Measurements from ENCODE around the gene MRPL42.

MRPL42 gene

DNA sequence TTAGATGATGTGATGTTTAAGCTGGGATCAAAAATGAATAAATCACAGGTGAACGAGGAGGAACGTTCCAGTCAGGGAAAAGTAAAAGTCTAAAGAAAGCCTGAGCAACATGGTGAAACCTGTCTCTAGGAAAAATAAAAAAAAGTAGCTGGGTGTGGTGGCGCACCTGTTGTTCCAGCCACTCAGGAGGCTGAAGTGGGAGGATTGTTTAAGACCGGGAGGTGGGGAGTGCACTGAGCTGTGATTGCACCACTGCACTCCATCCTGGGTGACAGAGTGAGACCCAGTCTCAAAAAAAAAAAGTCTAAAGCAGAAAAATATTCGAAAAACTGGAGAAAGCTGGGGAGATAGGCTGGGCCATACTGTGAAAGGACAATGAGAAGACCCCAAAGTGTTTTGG is 66.0 kb downstream of the MRPL42 start:
- Histone ChIP-seq H3K27ac (ENCODE audit: low read length) (no peak overlapping the region), H3K27me3 (ENCODE audit: low read depth, low read length) (no peaks in the 10 kb centered on the region), H3K36me3 (ENCODE audit: control insufficient read depth in 1 of 2, insufficient read depth in 2 of 2, low read length in 2 of 2) (no peaks in the 10 kb centered on the region), H3K9me3 (ENCODE audit: control insufficient read depth in 1 of 2, low read length in 2 of 2) (no peaks in the 10 kb centered on the region), H3K4me1 (ENCODE audit: control insufficient read depth in 1 of 2, insufficient read depth in 2 of 2, low read length in 2 of 2) (no peaks in the 10 kb centered on the region), H3K4me3 (ENCODE audit: low read depth in 1 of 2, low read length in 2 of 2) (no peak overlapping the region)

DNA sequence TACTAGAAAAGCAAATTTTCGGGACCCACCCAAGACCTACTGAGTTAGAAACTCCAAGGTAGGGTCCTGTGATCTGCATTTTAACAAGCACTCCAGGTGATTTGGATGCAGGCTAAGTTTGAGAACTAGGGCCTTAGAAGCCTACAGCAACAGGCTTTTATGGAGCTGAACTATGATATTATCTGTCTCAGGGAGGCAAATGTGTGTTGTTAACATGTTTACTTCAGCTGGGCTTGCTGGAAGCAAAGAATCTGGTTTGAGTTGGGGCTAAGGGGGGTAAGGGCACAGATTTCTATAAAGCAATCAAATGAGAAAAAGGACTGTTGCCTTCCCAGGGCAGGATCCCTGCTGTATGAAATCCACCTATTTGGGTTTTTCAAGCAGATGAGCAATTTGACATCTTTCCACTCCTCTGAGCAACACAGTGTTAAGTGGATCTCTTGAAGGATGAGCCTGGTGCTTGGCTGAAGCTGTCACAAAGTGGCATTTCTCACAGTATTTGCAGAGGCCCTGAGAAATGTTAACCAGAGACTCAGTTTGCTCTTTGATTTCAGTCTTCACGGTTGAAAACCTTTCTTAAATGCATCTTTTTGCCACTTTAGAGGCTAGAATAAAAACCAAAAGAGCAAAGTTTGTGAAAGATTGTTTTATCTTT is 68.9 kb downstream of the MRPL42 start:
- H3K36me3 ChIP-seq (ENCODE audit: control insufficient read depth in 1 of 2, insufficient read depth in 2 of 2, low read length in 2 of 2) = no peaks in the 10 kb centered on the region
- H3K4me1 ChIP-seq (ENCODE audit: control insufficient read depth in 1 of 2, insufficient read depth in 2 of 2, low read length in 2 of 2) = no peaks in the 10 kb centered on the region
- H3K27me3 ChIP-seq (ENCODE audit: low read depth, low read length) = no peaks in the 10 kb centered on the region
- H3K4me3 ChIP-seq (ENCODE audit: low read depth in 1 of 2, low read length in 2 of 2) = no peak overlapping the region
- H3K9me3 ChIP-seq (ENCODE audit: control insufficient read depth in 1 of 2, low read length in 2 of 2) = no peaks in the 10 kb centered on the region
- no peak overlapping the region for H3K27ac ChIP-seq (ENCODE audit: low read length)

DNA sequence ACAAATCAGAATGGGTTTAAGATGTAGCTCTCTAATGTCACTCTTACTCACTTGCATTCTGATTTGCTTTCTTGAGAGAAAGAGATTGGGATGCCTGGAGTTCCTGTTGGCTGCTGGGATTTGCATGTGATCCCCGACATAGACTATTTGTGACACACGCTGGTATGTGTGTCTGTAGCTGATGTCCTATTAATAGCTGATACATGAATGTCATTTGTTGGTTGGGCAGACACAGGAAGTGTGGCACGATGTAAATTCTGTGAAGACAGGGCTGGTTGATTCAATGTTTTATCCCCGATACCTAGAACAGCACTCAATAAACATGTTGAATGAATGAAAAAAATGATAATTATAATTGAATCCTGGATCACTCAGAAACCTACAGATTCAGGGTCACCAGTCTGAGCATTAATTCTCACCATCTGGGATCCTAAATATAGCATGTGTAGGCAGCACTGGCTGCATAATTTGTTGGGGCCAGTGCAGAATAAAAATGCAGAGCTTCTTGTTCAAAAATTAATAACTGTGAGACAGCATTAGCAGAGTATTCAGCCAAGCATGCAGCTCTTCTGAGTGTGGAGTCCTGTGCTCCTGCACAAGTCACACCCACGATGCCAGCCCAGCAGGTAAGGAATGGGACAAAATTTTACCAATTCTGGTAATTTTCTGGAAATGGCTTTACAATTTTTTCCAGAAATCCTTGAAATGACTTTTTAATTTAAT is 69.6 kb downstream of the MRPL42 start:
- no peaks in the 10 kb centered on the region for H3K9me3 ChIP-seq (ENCODE audit: control insufficient read depth in 1 of 2, low read length in 2 of 2)
- H3K27ac ChIP-seq (ENCODE audit: low read length) = no peak overlapping the region
- no peaks in the 10 kb centered on the region for H3K36me3 ChIP-seq (ENCODE audit: control insufficient read depth in 1 of 2, insufficient read depth in 2 of 2, low read length in 2 of 2)
- H3K27me3 ChIP-seq (ENCODE audit: low read depth, low read length) = no peaks in the 10 kb centered on the region
- no peak overlapping the region for H3K4me3 ChIP-seq (ENCODE audit: low read depth in 1 of 2, low read length in 2 of 2)
- no peaks in the 10 kb centered on the region for H3K4me1 ChIP-seq (ENCODE audit: control insufficient read depth in 1 of 2, insufficient read depth in 2 of 2, low read length in 2 of 2)

DNA sequence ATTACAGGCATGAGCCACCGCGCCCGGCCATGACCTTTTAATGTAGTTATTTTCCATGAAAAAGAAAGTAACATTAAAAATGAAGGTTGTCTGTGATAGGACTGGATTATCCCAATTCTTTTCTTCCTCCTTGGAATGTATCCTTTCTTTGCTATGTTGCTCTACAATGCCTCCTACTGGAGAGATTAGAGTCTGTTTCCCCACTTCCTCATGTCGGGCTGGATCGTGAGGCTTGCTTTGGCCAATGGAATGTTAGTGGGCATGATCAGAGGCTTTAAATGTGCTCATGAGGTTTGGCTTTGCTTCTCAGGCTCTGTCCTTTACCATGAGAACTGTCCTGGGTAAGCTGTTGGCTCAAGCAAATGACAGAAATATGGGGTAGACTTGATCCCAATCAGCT is 70.5 kb downstream of the MRPL42 start:
- no peak overlapping the region for H3K4me3 ChIP-seq (ENCODE audit: low read depth in 1 of 2, low read length in 2 of 2)
- H3K4me1 ChIP-seq (ENCODE audit: control insufficient read depth in 1 of 2, insufficient read depth in 2 of 2, low read length in 2 of 2) = no peaks in the 10 kb centered on the region
- H3K27ac ChIP-seq (ENCODE audit: low read length) = no peak overlapping the region
- H3K27me3 ChIP-seq (ENCODE audit: low read depth, low read length) = no peaks in the 10 kb centered on the region
- no peaks in the 10 kb centered on the region for H3K9me3 ChIP-seq (ENCODE audit: control insufficient read depth in 1 of 2, low read length in 2 of 2)
- H3K36me3 ChIP-seq (ENCODE audit: control insufficient read depth in 1 of 2, insufficient read depth in 2 of 2, low read length in 2 of 2) = no peaks in the 10 kb centered on the region

DNA sequence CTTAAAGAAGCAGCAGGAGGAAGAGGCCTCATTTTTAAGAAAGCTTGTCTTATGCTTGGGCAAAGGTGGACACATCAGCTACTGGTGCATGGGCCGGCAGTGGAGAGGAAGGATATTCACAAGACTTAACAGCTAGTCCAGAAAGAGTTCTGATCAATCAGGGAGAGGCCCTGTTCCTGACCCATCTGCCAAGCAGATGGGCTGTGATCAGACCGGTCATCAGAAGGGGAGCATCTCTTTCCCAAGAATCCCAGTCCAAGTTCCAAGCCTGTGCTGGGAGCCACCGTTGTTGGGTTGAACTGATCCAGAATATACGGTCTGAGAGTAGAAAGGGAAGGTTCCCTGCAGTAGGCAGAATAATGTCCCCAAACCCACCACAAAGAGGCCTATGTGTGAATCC is 72.5 kb downstream of the MRPL42 start:
- no peak overlapping the region for H3K27ac ChIP-seq (ENCODE audit: low read length)
- no peaks in the 10 kb centered on the region for H3K27me3 ChIP-seq (ENCODE audit: low read depth, low read length)
- H3K4me1 ChIP-seq (ENCODE audit: control insufficient read depth in 1 of 2, insufficient read depth in 2 of 2, low read length in 2 of 2) = no peaks in the 10 kb centered on the region
- H3K9me3 ChIP-seq (ENCODE audit: control insufficient read depth in 1 of 2, low read length in 2 of 2) = no peaks in the 10 kb centered on the region
- H3K36me3 ChIP-seq (ENCODE audit: control insufficient read depth in 1 of 2, insufficient read depth in 2 of 2, low read length in 2 of 2) = peaks cover 0 to 1% of the 10 kb centered on the region in 2 donors
- no peak overlapping the region for H3K4me3 ChIP-seq (ENCODE audit: low read depth in 1 of 2, low read length in 2 of 2)

- Histone ChIP-seq H3K36me3 (ENCODE audit: control insufficient read depth in 1 of 2, insufficient read depth in 2 of 2, low read length in 2 of 2) (peaks cover 0 to 5% of the 10 kb centered on the region in 2 donors), H3K9me3 (ENCODE audit: control insufficient read depth in 1 of 2, low read length in 2 of 2) (no peaks in the 10 kb centered on the region), H3K27me3 (ENCODE audit: low read depth, low read length) (no peaks in the 10 kb centered on the region), H3K4me3 (ENCODE audit: low read depth in 1 of 2, low read length in 2 of 2) (no peak overlapping the region), H3K27ac (ENCODE audit: low read length) (no peak overlapping the region), H3K4me1 (ENCODE audit: control insufficient read depth in 1 of 2, insufficient read depth in 2 of 2, low read length in 2 of 2) (no peaks in the 10 kb centered on the region)
Observed at GRCh38 chr12:93540466-93540865, 73.2 kb downstream of the MRPL42 start.

DNA sequence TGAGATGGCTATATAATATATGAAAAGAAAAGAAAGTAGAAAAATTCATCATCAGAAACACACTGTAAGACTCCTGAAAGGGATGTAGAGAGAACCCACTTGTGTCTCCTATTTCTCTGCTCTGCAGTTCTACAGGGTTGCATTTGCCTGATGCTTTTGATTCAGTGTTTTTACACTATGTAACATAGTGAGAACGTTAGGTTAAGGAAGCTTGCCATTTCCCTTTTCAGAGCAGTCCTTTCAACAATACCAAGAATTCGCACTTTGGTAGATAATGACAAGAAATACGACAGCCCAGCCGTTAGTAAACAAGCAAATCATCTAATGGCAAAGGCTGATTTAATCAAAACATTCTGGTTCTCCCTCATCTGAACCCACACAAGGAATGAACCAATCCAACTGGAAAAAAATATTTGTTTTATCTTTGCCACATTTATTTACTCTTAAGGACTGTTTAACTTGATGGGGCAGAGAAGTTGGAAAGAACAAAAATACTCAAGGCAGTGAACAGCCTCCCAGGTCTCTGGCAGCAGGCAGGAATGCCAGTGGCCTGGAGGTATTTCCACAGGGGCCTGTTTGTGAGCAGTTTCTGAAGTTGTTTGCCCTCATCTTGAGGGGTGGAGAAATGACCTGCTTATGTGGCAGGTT is 74.4 kb downstream of the MRPL42 start:
- no peaks in the 10 kb centered on the region for H3K4me1 ChIP-seq (ENCODE audit: control insufficient read depth in 1 of 2, insufficient read depth in 2 of 2, low read length in 2 of 2)
- peaks cover 0 to 5% of the 10 kb centered on the region in 2 donors for H3K36me3 ChIP-seq (ENCODE audit: control insufficient read depth in 1 of 2, insufficient read depth in 2 of 2, low read length in 2 of 2)
- no peaks in the 10 kb centered on the region for H3K9me3 ChIP-seq (ENCODE audit: control insufficient read depth in 1 of 2, low read length in 2 of 2)
- H3K4me3 ChIP-seq (ENCODE audit: low read depth in 1 of 2, low read length in 2 of 2) = no peak overlapping the region
- no peaks in the 10 kb centered on the region for H3K27me3 ChIP-seq (ENCODE audit: low read depth, low read length)
- H3K27ac ChIP-seq (ENCODE audit: low read length) = no peak overlapping the region

- Histone ChIP-seq H3K36me3 (ENCODE audit: control insufficient read depth in 1 of 2, insufficient read depth in 2 of 2, low read length in 2 of 2) (peaks cover 0 to 5% of the 10 kb centered on the region in 2 donors), H3K9me3 (ENCODE audit: control insufficient read depth in 1 of 2, low read length in 2 of 2) (no peaks in the 10 kb centered on the region), H3K27me3 (ENCODE audit: low read depth, low read length) (no peaks in the 10 kb centered on the region), H3K4me3 (ENCODE audit: low read depth in 1 of 2, low read length in 2 of 2) (no peak overlapping the region), H3K27ac (ENCODE audit: low read length) (no peak overlapping the region), H3K4me1 (ENCODE audit: control insufficient read depth in 1 of 2, insufficient read depth in 2 of 2, low read length in 2 of 2) (no peaks in the 10 kb centered on the region)
Observed at GRCh38 chr12:93547778-93548177, 80.5 kb downstream of the MRPL42 start.

- Histone ChIP-seq H3K27me3 (ENCODE audit: low read depth, low read length) (no peaks in the 10 kb centered on the region), H3K4me1 (ENCODE audit: control insufficient read depth in 1 of 2, insufficient read depth in 2 of 2, low read length in 2 of 2) (no peaks in the 10 kb centered on the region), H3K36me3 (ENCODE audit: control insufficient read depth in 1 of 2, insufficient read depth in 2 of 2, low read length in 2 of 2) (peaks cover 0 to 5% of the 10 kb centered on the region in 2 donors), H3K4me3 (ENCODE audit: low read depth in 1 of 2, low read length in 2 of 2) (no peak overlapping the region), H3K9me3 (ENCODE audit: control insufficient read depth in 1 of 2, low read length in 2 of 2) (no peaks in the 10 kb centered on the region), H3K27ac (ENCODE audit: low read length) (no peak overlapping the region)
Observed at GRCh38 chr12:93549174-93549573, 81.9 kb downstream of the MRPL42 start.

DNA sequence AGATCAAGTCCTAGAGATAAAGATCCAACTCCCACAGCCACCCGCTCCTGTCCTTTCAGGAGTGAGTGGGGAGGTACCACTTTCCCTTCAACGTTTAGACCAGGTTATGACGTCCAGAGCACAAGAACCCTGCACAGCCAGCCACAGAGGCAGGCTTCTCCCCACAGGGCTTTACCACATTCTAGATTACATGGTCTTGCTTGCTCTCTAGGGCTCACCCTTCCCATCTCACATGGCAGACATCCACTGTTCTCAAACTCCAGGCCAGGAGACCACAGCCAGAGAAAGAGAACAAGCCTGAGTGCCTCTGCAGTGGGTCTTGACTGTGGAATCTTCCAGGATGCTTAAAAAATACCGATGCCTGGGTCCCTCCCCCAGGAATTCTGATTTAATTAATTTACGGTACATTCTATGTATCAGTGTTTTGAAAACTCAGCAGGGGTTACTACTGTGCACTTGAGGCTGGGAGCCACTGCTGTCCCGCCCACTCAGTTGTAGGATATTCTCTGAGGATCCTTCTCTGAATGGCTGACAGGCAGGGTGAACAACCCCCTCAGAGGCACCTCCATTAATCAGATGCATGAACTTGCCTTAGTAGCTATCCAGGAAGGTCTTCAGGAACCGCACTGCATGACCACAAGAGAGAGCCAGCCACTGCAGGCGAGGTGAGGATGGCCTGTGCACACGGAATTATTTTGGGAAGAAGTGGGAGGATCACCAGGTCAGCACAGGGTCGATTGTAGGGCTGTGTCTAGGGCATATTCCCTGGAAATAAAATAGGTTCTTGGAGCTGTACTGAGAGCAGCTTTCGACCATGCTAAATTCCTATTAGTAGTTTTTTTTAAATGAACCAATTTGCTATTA is 83.7 kb downstream of the MRPL42 start:
- H3K36me3 ChIP-seq (ENCODE audit: control insufficient read depth in 1 of 2, insufficient read depth in 2 of 2, low read length in 2 of 2) = no peaks in the 10 kb centered on the region
- no peaks in the 10 kb centered on the region for H3K9me3 ChIP-seq (ENCODE audit: control insufficient read depth in 1 of 2, low read length in 2 of 2)
- no peak overlapping the region for H3K4me3 ChIP-seq (ENCODE audit: low read depth in 1 of 2, low read length in 2 of 2)
- H3K4me1 ChIP-seq (ENCODE audit: control insufficient read depth in 1 of 2, insufficient read depth in 2 of 2, low read length in 2 of 2) = no peaks in the 10 kb centered on the region
- no peaks in the 10 kb centered on the region for H3K27me3 ChIP-seq (ENCODE audit: low read depth, low read length)
- H3K27ac ChIP-seq (ENCODE audit: low read length) = no peak overlapping the region

- Histone ChIP-seq H3K4me1 (ENCODE audit: control insufficient read depth in 1 of 2, insufficient read depth in 2 of 2, low read length in 2 of 2) (no peaks in the 10 kb centered on the region), H3K9me3 (ENCODE audit: control insufficient read depth in 1 of 2, low read length in 2 of 2) (no peaks in the 10 kb centered on the region), H3K4me3 (ENCODE audit: low read depth in 1 of 2, low read length in 2 of 2) (no peak overlapping the region), H3K27me3 (ENCODE audit: low read depth, low read length) (no peaks in the 10 kb centered on the region), H3K27ac (ENCODE audit: low read length) (no peak overlapping the region), H3K36me3 (ENCODE audit: control insufficient read depth in 1 of 2, insufficient read depth in 2 of 2, low read length in 2 of 2) (no peaks in the 10 kb centered on the region)
Observed at GRCh38 chr12:93552427-93552826, 85.1 kb downstream of the MRPL42 start.
